GM21381 (cell line): ENCODE results near the gene PTAR1.

Experiments
- ATAC-seq: cut with Tn5 transposase; IDR thresholded peaks from one replicate; pipeline ENCODE4 v1.9.1; 2021; ENCODE audit warnings: mild to moderate bottlenecking, moderate library complexity; ENCODE audit not compliant: unreplicated experiment

Gene PTAR1

GRCh38 chr9:69674716-69675438, 84.9 kb downstream of the PTAR1 start:
- no peak for ATAC-seq

DNA sequence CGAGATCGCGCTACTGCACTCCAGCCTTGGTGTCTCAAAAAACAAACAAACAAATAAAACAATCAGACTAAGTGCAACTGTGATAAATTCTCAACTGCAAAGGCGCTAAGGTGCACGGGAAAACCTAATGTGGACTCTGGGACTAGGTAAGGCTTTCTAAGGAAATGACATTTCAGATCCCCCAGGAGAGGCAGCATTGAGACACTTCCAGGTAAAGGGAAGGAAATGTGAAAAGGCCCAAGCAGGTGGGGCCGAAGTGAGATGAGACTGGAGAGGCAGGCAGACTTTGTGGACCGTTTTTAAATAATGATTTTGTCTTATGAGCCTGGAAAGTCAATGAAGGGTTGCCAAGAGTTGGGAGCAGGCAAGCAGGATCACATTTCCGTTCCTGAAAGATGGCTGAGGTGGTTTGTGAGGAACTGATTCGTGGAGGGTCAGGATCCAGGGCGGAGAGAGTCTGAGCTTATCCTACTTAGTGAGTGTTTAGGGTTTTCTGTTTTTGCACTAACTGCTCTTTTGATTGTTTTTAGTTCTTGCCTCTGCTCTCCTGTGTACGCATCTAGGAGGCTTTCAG, 85.6 kb downstream of the PTAR1 start:
- ATAC-seq, result no peak

GRCh38 chr9:69673311-69673640, 86.5 kb downstream of the PTAR1 start:
- ATAC-seq, result no peak

DNA sequence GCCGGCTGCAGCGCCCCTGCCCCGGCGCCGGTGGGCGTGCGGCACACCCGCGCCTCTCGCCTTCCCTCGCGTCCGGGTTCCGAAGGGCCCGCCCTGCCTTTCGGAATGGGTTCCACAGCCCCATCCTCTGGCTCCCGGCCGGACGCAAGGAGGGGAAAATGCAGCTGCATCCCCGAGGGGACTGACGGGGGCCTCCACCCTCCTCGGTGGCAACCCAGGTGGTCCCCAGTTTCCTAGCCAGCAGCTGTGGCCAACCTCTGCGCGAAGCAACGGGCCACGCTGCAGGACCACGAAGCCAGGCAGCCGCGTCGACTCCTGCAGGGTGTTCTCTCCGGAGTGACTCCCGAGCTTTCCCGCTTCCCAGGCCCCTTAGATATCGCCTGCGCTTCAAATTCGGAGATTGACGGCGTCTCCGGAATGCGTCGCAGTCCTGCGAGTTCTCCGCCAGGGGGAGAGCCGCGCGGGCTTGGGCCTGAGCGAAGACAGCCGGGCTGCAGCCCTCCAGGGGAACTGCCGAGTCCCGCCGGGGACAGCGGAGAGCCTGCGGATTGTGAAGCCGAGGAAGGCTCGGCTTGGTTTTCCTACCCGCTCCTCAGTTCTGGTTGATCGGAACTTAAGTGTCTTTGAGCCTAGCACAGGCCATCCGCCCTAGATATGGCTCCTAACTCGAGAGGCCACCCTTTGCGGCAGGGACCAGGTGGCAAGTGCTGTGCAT, 87.1 kb downstream of the PTAR1 start:
- ATAC-seq, result peak; percentile 90

GRCh38 chr9:69671879-69672595, 87.8 kb downstream of the PTAR1 start, which contains the start of gene APBA1:
APBA1 (minus strand) TSS chr9:69672371.
- peak; percentile 42 for ATAC-seq

GRCh38 chr9:69671311-69671878, 88.4 kb downstream of the PTAR1 start:
- no peak for ATAC-seq

DNA sequence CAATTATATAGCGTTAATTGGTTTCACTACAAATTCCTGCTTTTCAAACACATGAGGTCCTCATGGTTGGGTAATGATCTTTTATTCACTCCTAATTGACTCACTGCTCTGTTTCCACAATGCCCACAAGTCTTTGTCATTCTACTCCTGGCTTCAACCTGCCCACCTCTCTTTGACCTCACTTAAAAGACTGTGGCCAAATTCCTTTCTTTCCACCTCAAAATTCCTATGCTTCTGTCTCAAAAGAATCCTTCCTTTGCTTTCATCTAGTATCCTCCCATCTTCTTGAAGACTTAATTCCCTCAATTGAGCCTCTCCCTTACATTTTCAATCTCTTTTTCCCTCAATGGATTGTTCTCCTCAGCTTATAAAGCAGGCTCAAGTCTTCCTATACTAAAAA, 92.5 kb downstream of the PTAR1 start:
- ATAC-seq, result no peak

- no peak for ATAC-seq
Observed at GRCh38 chr9:69660304-69660703, 99.5 kb downstream of the PTAR1 start.
